Erythroblast (primary cell): ENCODE measurements around the gene KIRREL3.

ENCODE experiments used
- GATA1 ChIP-seq: IDR thresholded peaks from 2 replicates; pipeline ENCODE4 v1.6.1; 2011; ENCODE audit warnings: low read depth, mild to moderate bottlenecking, control low read depth, low read length, moderate library complexity
- POLR2A ChIP-seq: IDR thresholded peaks from 2 replicates; pipeline ENCODE4 v1.6.1; 2011; ENCODE audit warnings: mild to moderate bottlenecking, low read length

DNA sequence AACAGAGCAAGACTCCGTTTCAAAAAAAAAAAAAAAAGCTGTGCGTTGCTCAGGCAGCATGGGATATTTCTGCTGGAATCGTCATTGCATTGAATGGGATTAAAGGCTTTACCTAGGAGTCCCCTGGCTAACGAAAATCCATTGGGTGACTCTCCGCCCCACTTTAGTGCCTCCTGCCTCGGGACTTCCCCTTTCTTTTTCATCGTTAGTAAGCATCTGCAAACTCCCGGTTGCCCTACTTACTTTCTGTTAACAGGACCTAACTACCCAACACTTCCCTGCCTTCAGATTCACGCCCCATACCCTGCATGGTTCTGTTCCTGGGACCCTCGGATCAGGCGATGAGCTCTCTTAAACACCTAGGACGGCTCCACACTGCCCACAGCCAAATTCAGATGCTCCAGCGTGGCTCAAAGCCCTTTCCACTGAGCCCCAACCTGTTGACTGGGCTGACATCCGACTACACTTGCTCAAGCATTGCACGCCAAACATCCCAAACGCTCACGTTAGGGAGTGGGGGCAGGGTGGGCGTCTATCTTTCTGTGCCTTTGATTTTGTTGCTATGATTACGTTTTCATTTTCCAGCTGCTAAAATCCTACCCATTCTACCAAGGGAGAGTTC is 501.3 kb downstream of the KIRREL3 start:
- TF ChIP-seq POLR2A (no peak), GATA1 (no peak)
